OCI-LY7 (cell line): ENCODE data around the gene NENF.

Experiments
- EZH2phosphoT487 ChIP-seq: fragments of 200-600 bp; sonication (generic); IDR thresholded peaks from 2 replicates; pipeline ENCODE4 v1.6.1; 2018; ENCODE audit warnings: low read depth, borderline replicate concordance, mild to moderate bottlenecking, mixed run types, antibody characterized with exemption, low read length, moderate library complexity, mixed read lengths
- TF ChIP-seq, protein P1 (sequence below): fragments of 200-600 bp; sonication (generic); conservative IDR thresholded peaks from 2 replicates; pipeline ENCODE4 v1.5.1; 2014; ENCODE audit warnings: mild to moderate bottlenecking, antibody characterized with exemption, low read length, moderate library complexity, mixed read lengths

- TF ChIP-seq, protein P1, sequence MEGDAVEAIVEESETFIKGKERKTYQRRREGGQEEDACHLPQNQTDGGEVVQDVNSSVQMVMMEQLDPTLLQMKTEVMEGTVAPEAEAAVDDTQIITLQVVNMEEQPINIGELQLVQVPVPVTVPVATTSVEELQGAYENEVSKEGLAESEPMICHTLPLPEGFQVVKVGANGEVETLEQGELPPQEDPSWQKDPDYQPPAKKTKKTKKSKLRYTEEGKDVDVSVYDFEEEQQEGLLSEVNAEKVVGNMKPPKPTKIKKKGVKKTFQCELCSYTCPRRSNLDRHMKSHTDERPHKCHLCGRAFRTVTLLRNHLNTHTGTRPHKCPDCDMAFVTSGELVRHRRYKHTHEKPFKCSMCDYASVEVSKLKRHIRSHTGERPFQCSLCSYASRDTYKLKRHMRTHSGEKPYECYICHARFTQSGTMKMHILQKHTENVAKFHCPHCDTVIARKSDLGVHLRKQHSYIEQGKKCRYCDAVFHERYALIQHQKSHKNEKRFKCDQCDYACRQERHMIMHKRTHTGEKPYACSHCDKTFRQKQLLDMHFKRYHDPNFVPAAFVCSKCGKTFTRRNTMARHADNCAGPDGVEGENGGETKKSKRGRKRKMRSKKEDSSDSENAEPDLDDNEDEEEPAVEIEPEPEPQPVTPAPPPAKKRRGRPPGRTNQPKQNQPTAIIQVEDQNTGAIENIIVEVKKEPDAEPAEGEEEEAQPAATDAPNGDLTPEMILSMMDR, result no peak
- no peak for TF ChIP-seq EZH2phosphoT487
These were observed 22.7 kb downstream of the NENF start for GRCh38 chr1:212455401-212455800.
